Mucosa of descending colon (tissue), 3 donors: Measurements from ENCODE around the gene MMP10. TPM values are rescaled to one million over a fixed set of nuclear protein-coding genes. Genes with fewer than 3 reads are reported as not detected.
"Not testable (repeated sequence)": the region's sequence is repeated elsewhere in the genome, so short reads cannot be mapped to it uniquely, and the experiment has no call there.

Source experiments
- ATAC-seq: fragments of 200-7000 bp; cut with Tn5 transposase; one replicate; pipeline ENCODE4 v1.9.1; 2020; ENCODE audit warnings: mild to moderate bottlenecking, moderate library complexity
- DNase-seq, 3 donors: peaks; one replicate each; pipeline ENCODE4 v3.0.0-alpha.2; 2020
- H3K36me3 ChIP-seq: fragments of 200-600 bp; one replicate; pipeline ENCODE4 v1.8.0; 2021; ENCODE audit warnings: low read depth, mild to moderate bottlenecking
- H3K4me1 ChIP-seq: fragments of 200-600 bp; one replicate; pipeline ENCODE4 v1.8.0; 2021; ENCODE audit warnings: low read depth, mild to moderate bottlenecking
- H3K4me3 ChIP-seq: fragments of 200-600 bp; one replicate; pipeline ENCODE4 v1.8.0; 2021; ENCODE audit warnings: mild to moderate bottlenecking
- H3K9me3 ChIP-seq: fragments of 200-600 bp; one replicate; pipeline ENCODE4 v1.8.0; 2021; ENCODE audit warnings: mild to moderate bottlenecking
- CTCF ChIP-seq: fragments of 200-600 bp; IDR thresholded peaks from one replicate; pipeline ENCODE4 v1.8.0; 2022; ENCODE audit warnings: antibody characterized with exemption, mild to moderate bottlenecking
- intact Hi-C, 2 donors: fragments of 100-400 bp; cut with DNase I in 1 of 2; cut with micrococcal nuclease in 1 of 2; formaldehyde crosslinking; loops; one replicate each; pipeline versions ENCODE4 v1.11.0 to v1.11.1; 2022; cut with DNase I, micrococcal nuclease
- total RNA-seq, 3 donors: library from RNA; stranded (reverse); fragmentation: NEBNext Ultra II Directional in 2 of 3; extraction: Animal tissue kit (Norgen Biotek cat#: 25700) in 2 of 3; gene quantifications; one replicate each; pipeline versions ENCODE4 v1.2.1 to v1.2.4, GENCODE V29; 2021 to 2023
- donor health status: DM: no; HTN: no; CAD: no; lungs with moderate emphysema.
- donor health status: DM: no; HTN: no; CAD: no.
- donor health status: DM: no; HTN: yes; CAD: no.

Gene MMP10
- total RNA-seq, 3 donors from 2014 or later = 0.16 TPM; not detected in 2

- no peaks in the 10 kb centered on the region for H3K9me3 ChIP-seq
- intact Hi-C loops = no loop called here
- peak; percentile 88 for ATAC-seq
These were observed 47.1 kb downstream of the MMP10 start for GRCh38 chr11:102733232-102733875.

GRCh38 chr11:102730944-102731343 lies 49.5 kb downstream of the MMP10 start:
- H3K9me3 ChIP-seq, H3K4me1 ChIP-seq, H3K4me3 ChIP-seq, intact Hi-C loops, H3K36me3 ChIP-seq, ATAC-seq: not testable (repeated sequence)
- peak in 1 of 3 donors; percentile 38 for DNase-seq

More at GRCh38 chr11:102733232-102733875, 47.1 kb downstream of the MMP10 start:
- peak; percentile 52 for TF ChIP-seq CTCF
- Histone ChIP-seq H3K4me1 (no peaks in the 10 kb centered on the region), H3K36me3 (no peaks in the 10 kb centered on the region), H3K4me3 (no peak overlapping the region)
- peak; percentile 47 to 80 (median 75) for DNase-seq

- Histone ChIP-seq H3K4me1 (no peaks in the 10 kb centered on the region), H3K9me3 (no peaks in the 10 kb centered on the region), H3K4me3 (no peak overlapping the region), H3K36me3 (no peaks in the 10 kb centered on the region)
- ATAC-seq = no peak
- TF ChIP-seq CTCF = no peak
- DNase-seq = no peak
- intact Hi-C loops = no loop called here
These were observed 50.3 kb downstream of the MMP10 start for GRCh38 chr11:102729849-102730815.

- ATAC-seq = peak; percentile 13
- no peak for TF ChIP-seq CTCF
- intact Hi-C loops = no loop called here
These were observed 52.5 kb downstream of the MMP10 start for GRCh38 chr11:102727890-102728289.

GRCh38 chr11:102724904-102725500 lies 55.4 kb downstream of the MMP10 start, which contains the start of gene MMP8:
Gene MMP8 (minus strand): TSS chr11:102724954. CDS start chr11:102724855, 99 bp downstream.
- Histone ChIP-seq H3K4me3 (no peak within 1 kb of the TSS), H3K4me1 (no peaks in the 10 kb centered on the region), H3K9me3 (no peaks in the 10 kb centered on the region), H3K36me3 (no peaks in the 10 kb centered on the region)
- ATAC-seq = no peak
- no peak for TF ChIP-seq CTCF
- intact Hi-C loops = no loop called here
- no peak for DNase-seq

More at GRCh38 chr11:102727890-102728289, 52.5 kb downstream of the MMP10 start:
- Histone ChIP-seq H3K9me3 (no peaks in the 10 kb centered on the region), H3K36me3 (no peaks in the 10 kb centered on the region), H3K4me1 (no peaks in the 10 kb centered on the region), H3K4me3 (no peak overlapping the region)
- DNase-seq = no peak
